HG02588 (cell line): ENCODE data around the gene JAKMIP1.

Experiments used
- ATAC-seq: cut with Tn5 transposase; IDR thresholded peaks from one replicate; pipeline ENCODE4 v1.9.1; 2021; ENCODE audit warnings: mild to moderate bottlenecking, moderate library complexity; ENCODE audit not compliant: unreplicated experiment

Gene JAKMIP1

GRCh38 chr4:6071191-6071958 lies 129.0 kb downstream of the JAKMIP1 start:
- ATAC-seq = no peak

GRCh38 chr4:6069845-6070709 lies 130.3 kb downstream of the JAKMIP1 start:
- ATAC-seq = no peak

DNA sequence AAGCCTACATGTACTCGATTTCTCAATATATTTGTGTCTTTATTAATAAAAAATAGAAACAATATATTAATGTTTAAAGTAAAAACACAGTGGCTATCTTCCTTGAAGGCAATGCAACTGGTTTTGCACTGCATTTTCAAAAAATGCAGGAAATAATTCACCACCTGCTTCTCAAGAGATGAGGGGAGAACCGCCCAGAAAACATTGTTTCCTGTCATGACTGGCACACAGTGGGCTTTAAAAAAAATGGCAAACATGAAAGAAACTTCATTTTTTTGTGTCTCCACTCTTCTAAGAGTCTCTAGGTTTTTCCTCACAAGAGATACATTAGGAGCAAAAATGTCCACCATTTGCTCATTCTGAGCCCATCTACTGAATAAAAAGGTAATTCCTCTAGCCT lies 131.4 kb downstream of the JAKMIP1 start:
- no peak for ATAC-seq

GRCh38 chr4:6065934-6066590 lies 134.3 kb downstream of the JAKMIP1 start:
- no peak for ATAC-seq

GRCh38 chr4:6065166-6065565 lies 135.2 kb downstream of the JAKMIP1 start:
- no peak for ATAC-seq

GRCh38 chr4:6064383-6064782 lies 136.0 kb downstream of the JAKMIP1 start:
- no peak for ATAC-seq

DNA sequence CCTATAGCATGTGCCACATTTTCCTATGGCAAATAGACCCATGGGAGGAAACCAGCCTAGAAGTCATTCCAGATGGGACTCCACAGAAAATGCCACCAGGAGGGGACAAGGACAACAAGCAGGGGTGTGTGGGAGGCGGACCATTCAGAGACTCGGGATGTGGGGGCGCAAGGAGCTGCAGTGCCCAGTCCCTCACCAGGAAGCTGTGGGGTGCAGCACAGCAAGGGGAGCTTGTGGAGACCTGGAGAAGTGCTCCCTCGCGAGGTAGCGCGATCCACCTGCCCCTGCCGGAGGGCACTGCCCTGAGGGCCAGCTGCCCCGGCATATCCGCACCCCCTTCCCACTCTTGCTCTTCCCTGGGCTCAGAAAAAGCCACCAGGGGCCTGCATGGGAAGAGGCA lies 136.7 kb downstream of the JAKMIP1 start:
- no peak for ATAC-seq

GRCh38 chr4:6062133-6062532 lies 138.2 kb downstream of the JAKMIP1 start:
- ATAC-seq = no peak

- ATAC-seq = no peak
Measured at GRCh38 chr4:6059375-6059805, 141.0 kb downstream of the JAKMIP1 start.

GRCh38 chr4:6058531-6059374 lies 141.6 kb downstream of the JAKMIP1 start:
- no peak for ATAC-seq

GRCh38 chr4:6056976-6057766 lies 143.2 kb downstream of the JAKMIP1 start:
- ATAC-seq = no peak

- no peak for ATAC-seq
Measured at GRCh38 chr4:6055436-6055835, 144.9 kb downstream of the JAKMIP1 start.

DNA sequence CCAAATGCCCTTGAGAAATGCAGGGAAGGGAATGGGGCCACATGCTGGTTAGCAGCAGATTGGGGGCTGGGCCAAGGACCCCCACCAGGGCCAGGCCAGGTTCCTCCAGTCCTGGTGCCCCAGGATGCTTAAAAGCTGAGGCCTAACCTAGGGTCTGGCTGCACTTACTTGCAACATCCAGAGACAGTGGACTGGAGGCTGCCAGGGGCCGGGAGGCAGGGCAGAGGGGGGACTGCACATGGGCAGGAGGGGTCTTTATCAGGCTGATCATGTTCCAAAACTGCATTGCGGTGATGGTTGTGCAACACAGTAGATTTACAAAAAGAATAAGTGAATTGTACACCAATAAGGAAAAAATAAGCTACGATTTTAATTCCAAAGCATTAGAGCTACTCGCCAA lies 145.3 kb downstream of the JAKMIP1 start:
- ATAC-seq = no peak

- no peak for ATAC-seq
Measured at GRCh38 chr4:6054162-6054922, 146.0 kb downstream of the JAKMIP1 start.

GRCh38 chr4:6052679-6053078 lies 147.7 kb downstream of the JAKMIP1 start:
- no peak for ATAC-seq

GRCh38 chr4:6050551-6050950 lies 149.8 kb downstream of the JAKMIP1 start:
- ATAC-seq = no peak

GRCh38 chr4:6049985-6050384 lies 150.4 kb downstream of the JAKMIP1 start:
- ATAC-seq = no peak

- ATAC-seq = no peak
Measured at GRCh38 chr4:6049278-6049677, 151.1 kb downstream of the JAKMIP1 start.

DNA sequence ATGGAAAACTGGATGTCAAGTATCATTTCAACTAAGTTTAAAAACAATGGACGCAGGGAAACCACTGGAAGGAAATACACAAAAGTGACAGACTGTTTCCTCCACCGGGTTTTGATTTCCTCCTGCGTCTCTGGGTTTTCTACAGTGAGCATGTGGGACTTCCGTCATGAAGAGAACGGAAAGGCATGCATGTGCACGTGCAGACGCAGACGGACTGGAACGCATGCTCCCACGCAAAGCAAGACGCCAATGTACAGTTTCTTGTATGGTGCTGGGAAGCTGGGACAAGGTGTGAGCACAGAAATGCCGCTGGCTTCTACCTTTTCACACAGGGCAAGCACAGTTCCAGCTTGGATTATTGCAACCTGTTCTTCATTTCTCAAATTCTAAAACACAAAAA lies 151.8 kb downstream of the JAKMIP1 start:
- no peak for ATAC-seq
